ENCODE data around the gene STK24.

STK24 gene

GRCh38 chr13:98409281-98409680, 167.6 kb downstream of the STK24 start:
- Histone ChIP-seq H3K9me2 (replicated peaks; ENCODE audit: control insufficient read depth, low read length) (no peaks in the 10 kb centered on the region), H3F3A (ENCODE audit: control insufficient read depth, insufficient read depth) (no peaks in the 10 kb centered on the region), H3K79me2 (ENCODE audit: control insufficient read depth, low read length) (no peaks in the 10 kb centered on the region), H3K4me2 (ENCODE audit: low read length) (no peak overlapping the region), H3K36me3 (ENCODE audit: control insufficient read depth, low read length) (no peaks in the 10 kb centered on the region), H3K4me1 (ENCODE audit: control insufficient read depth, low read length) (no peaks in the 10 kb centered on the region), H4K20me1 (ENCODE audit: control insufficient read depth, insufficient read depth, low read depth, low read length) (no peaks in the 10 kb centered on the region), H3K27me3 (ENCODE audit: control insufficient read depth, low read length) (peaks cover 5% of the 10 kb centered on the region), H3K4me3 (ENCODE audit: low read length) (no peak overlapping the region), H3K9me3 (ENCODE audit: control insufficient read depth, insufficient read depth, low read length) (no peaks in the 10 kb centered on the region), H3K27ac (ENCODE audit: low read depth, low read length) (no peak overlapping the region)
- TF ChIP-seq EZH2phosphoT487 (IDR thresholded peaks at IDR 0.05; ENCODE audit: borderline replicate concordance, low read length) (no peak), CTCF (IDR thresholded peaks at IDR 0.05; ENCODE audit: low read depth, low read length, poor library complexity, severe bottlenecking) (no peak)

GRCh38 chr13:98407575-98407974, 169.3 kb downstream of the STK24 start:
- Histone ChIP-seq H3K4me1 (ENCODE audit: control insufficient read depth, low read length) (no peaks in the 10 kb centered on the region), H3K27me3 (ENCODE audit: control insufficient read depth, low read length) (peaks cover 5% of the 10 kb centered on the region), H3K4me2 (ENCODE audit: low read length) (no peak overlapping the region), H3K36me3 (ENCODE audit: control insufficient read depth, low read length) (no peaks in the 10 kb centered on the region), H3K79me2 (ENCODE audit: control insufficient read depth, low read length) (no peaks in the 10 kb centered on the region), H3K9me3 (ENCODE audit: control insufficient read depth, insufficient read depth, low read length) (no peaks in the 10 kb centered on the region), H4K20me1 (ENCODE audit: control insufficient read depth, insufficient read depth, low read depth, low read length) (no peaks in the 10 kb centered on the region), H3K9me2 (replicated peaks; ENCODE audit: control insufficient read depth, low read length) (no peaks in the 10 kb centered on the region), H3K27ac (ENCODE audit: low read depth, low read length) (no peak overlapping the region), H3F3A (ENCODE audit: control insufficient read depth, insufficient read depth) (no peaks in the 10 kb centered on the region), H3K4me3 (ENCODE audit: low read length) (no peak overlapping the region)
- TF ChIP-seq EZH2phosphoT487 (IDR thresholded peaks at IDR 0.05; ENCODE audit: borderline replicate concordance, low read length) (no peak), CTCF (IDR thresholded peaks at IDR 0.05; ENCODE audit: low read depth, low read length, poor library complexity, severe bottlenecking) (no peak)

- Histone ChIP-seq H3K9me3 (ENCODE audit: control insufficient read depth, insufficient read depth, low read length) (no peaks in the 10 kb centered on the region), H3K27ac (ENCODE audit: low read depth, low read length) (no peak overlapping the region), H3K4me3 (ENCODE audit: low read length) (no peak overlapping the region), H4K20me1 (ENCODE audit: control insufficient read depth, insufficient read depth, low read depth, low read length) (no peaks in the 10 kb centered on the region), H3K79me2 (ENCODE audit: control insufficient read depth, low read length) (no peaks in the 10 kb centered on the region), H3K36me3 (ENCODE audit: control insufficient read depth, low read length) (no peaks in the 10 kb centered on the region), H3K9me2 (replicated peaks; ENCODE audit: control insufficient read depth, low read length) (no peaks in the 10 kb centered on the region), H3F3A (ENCODE audit: control insufficient read depth, insufficient read depth) (no peaks in the 10 kb centered on the region), H3K4me1 (ENCODE audit: control insufficient read depth, low read length) (no peaks in the 10 kb centered on the region), H3K27me3 (ENCODE audit: control insufficient read depth, low read length) (peaks cover 4% of the 10 kb centered on the region), H3K4me2 (ENCODE audit: low read length) (no peak overlapping the region)
- TF ChIP-seq CTCF (IDR thresholded peaks at IDR 0.05; ENCODE audit: low read depth, low read length, poor library complexity, severe bottlenecking) (no peak), EZH2phosphoT487 (IDR thresholded peaks at IDR 0.05; ENCODE audit: borderline replicate concordance, low read length) (no peak)
These were observed 169.9 kb downstream of the STK24 start for GRCh38 chr13:98406971-98407370.

- Histone ChIP-seq H3K27me3 (ENCODE audit: control insufficient read depth, low read length) (no peaks in the 10 kb centered on the region), H3K36me3 (ENCODE audit: control insufficient read depth, low read length) (no peaks in the 10 kb centered on the region), H3F3A (ENCODE audit: control insufficient read depth, insufficient read depth) (no peaks in the 10 kb centered on the region), H3K9me2 (replicated peaks; ENCODE audit: control insufficient read depth, low read length) (no peaks in the 10 kb centered on the region), H3K4me1 (ENCODE audit: control insufficient read depth, low read length) (no peaks in the 10 kb centered on the region), H3K27ac (ENCODE audit: low read depth, low read length) (no peak overlapping the region), H3K79me2 (ENCODE audit: control insufficient read depth, low read length) (no peaks in the 10 kb centered on the region), H4K20me1 (ENCODE audit: control insufficient read depth, insufficient read depth, low read depth, low read length) (no peaks in the 10 kb centered on the region), H3K9me3 (ENCODE audit: control insufficient read depth, insufficient read depth, low read length) (no peaks in the 10 kb centered on the region), H3K4me2 (ENCODE audit: low read length) (no peak overlapping the region), H3K4me3 (ENCODE audit: low read length) (no peak overlapping the region)
- TF ChIP-seq CTCF (IDR thresholded peaks at IDR 0.05; ENCODE audit: low read depth, low read length, poor library complexity, severe bottlenecking) = no peak
- no peak for TF ChIP-seq EZH2phosphoT487 (IDR thresholded peaks at IDR 0.05; ENCODE audit: borderline replicate concordance, low read length)
These were observed 170.5 kb downstream of the STK24 start for GRCh38 chr13:98406427-98406826.
